Activated CD4-positive, alpha-beta T cell treated with anti-CD3 and anti-CD28 coated beads, Interleukin-2, amount 10 ng/mL, durations not matched to agents 7 days and 5 days (primary cell): ENCODE results near the gene PCIF1. TPM values are rescaled to one million over a fixed set of nuclear protein-coding genes. Genes with fewer than 3 reads are reported as not detected.
A peak's percentile ranks its signal among the peaks of the same experiment; 100 is the strongest.
"Not testable (repeated sequence)": the region's sequence is repeated elsewhere in the genome, so short reads cannot be mapped to it uniquely, and the experiment has no call there.

Source experiments
- CTCF ChIA-PET: fragments of 350-600 bp; sonication (Branson Sonifier 250); formaldehyde crosslinking; loops from one replicate; lab custom pipeline; 2021; ENCODE audit warnings: antibody characterized with exemption; lab: Charles Lee
- POLR2A ChIA-PET: fragments of 350-600 bp; sonication (Branson Sonifier 250); formaldehyde crosslinking; loops from one replicate; lab custom pipeline; 2021; ENCODE audit warnings: antibody characterized with exemption; lab: Charles Lee
- DNase-seq: peaks from one replicate; pipeline ENCODE4 v3.0.0-alpha.2; 2020
- H3K27ac Mint-ChIP-seq: one replicate; pipeline ENCODE4 v1.8.0; 2021; ENCODE audit warnings: mild to moderate bottlenecking, moderate library complexity, mixed read lengths
- H3K27me3 Mint-ChIP-seq: one replicate; pipeline ENCODE4 v1.8.0; 2021; ENCODE audit warnings: mixed read lengths
- H3K36me3 Mint-ChIP-seq: one replicate; pipeline ENCODE4 v1.8.0; 2021; ENCODE audit warnings: low read depth, mixed read lengths
- H3K4me1 Mint-ChIP-seq: one replicate; pipeline ENCODE4 v1.8.0; 2021; ENCODE audit warnings: mixed read lengths
- H3K4me3 Mint-ChIP-seq: one replicate; pipeline ENCODE4 v1.8.0; 2021; ENCODE audit warnings: mild to moderate bottlenecking, moderate library complexity, mixed read lengths
- H3K9me3 Mint-ChIP-seq: one replicate; pipeline ENCODE4 v1.8.0; 2021; ENCODE audit warnings: mixed read lengths
- total RNA-seq, 2 experiments: library from RNA; stranded (reverse); gene quantifications; one replicate each; pipeline ENCODE4 v1.2.3, GENCODE V29; 2021

Gene PCIF1
- total RNA-seq, 2 experiments from 2014 or later: 44.0 to 44.6 TPM

DNA sequence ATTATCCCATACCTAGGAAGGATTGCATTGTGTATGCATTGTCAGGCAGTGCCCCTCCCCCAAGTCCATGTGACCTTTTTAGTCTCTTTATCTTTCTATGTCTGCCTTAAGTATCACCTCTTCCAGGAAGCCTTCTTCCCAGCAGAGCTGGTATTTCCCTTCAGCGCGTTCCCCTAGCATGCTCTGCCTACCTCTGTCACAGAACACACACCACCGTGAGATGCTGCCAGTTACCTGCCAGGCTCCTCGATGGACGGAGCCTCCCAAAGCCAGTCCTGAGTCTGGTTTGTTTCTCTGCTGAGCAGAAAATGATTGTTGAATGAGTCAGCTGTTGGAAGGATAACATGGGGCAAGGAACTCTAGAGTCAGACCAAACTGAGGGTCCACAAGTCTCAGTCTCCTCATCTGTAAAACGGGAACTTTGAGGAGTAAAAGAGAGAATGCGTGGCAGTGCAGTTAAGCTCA, 48.8 kb downstream of the PCIF1 start:
- H3K36me3 Mint-ChIP-seq: no peaks in the 10 kb centered on the region
- H3K9me3 Mint-ChIP-seq: no peaks in the 10 kb centered on the region
- peaks cover 16% of the 10 kb centered on the region for H3K27me3 Mint-ChIP-seq
- DNase-seq: no peak
- no peak overlapping the region for H3K27ac Mint-ChIP-seq
- no peak overlapping the region for H3K4me3 Mint-ChIP-seq
- POLR2A ChIA-PET: interaction anchor here (0.6 kb wide), 1 partner anchor 380 kb away, joined by 3 read pairs; no protein-coding TSS in a partner anchor
- H3K4me1 Mint-ChIP-seq: peaks cover 10% of the 10 kb centered on the region
- CTCF ChIA-PET: interaction anchor here (0.8 to 1.9 kb wide), 4 partner anchors 15 to 39 kb away, joined by 3 to 9 read pairs (median 5); no protein-coding TSS in a partner anchor

DNA sequence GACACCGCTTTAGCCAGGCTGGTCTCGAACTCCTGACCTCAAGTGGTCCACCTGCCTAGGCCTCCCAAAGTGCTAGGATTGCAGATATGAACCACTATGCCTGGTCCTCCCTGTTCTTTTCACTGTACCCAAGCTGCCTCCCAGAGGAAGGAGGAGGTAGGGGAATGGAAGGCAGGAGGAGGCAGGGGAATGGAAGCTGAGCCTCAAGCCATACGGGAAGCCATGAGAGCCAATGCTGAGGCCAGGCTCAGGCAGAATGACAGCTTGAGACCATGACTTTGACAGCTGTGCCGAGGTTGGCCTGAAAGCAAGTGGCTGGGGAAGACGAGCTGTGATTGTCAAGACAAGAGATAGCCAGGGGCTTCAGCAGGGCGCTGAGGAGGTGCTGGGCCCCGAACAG, 51.1 kb downstream of the PCIF1 start:
- DNase-seq: no peak
- Mint-ChIP-seq H3K36me3 (no peaks in the 10 kb centered on the region), H3K4me3 (no peak overlapping the region), H3K9me3 (no peaks in the 10 kb centered on the region), H3K4me1 (peaks cover 10% of the 10 kb centered on the region), H3K27ac (no peak overlapping the region), H3K27me3 (peaks cover 24% of the 10 kb centered on the region)
- POLR2A ChIA-PET: no interaction called here
- CTCF ChIA-PET: interaction anchor here (0.8 to 2.9 kb wide), 4 partner anchors 9 to 27 kb away, joined by 3 to 33 read pairs (median 5); no protein-coding TSS in a partner anchor

DNA sequence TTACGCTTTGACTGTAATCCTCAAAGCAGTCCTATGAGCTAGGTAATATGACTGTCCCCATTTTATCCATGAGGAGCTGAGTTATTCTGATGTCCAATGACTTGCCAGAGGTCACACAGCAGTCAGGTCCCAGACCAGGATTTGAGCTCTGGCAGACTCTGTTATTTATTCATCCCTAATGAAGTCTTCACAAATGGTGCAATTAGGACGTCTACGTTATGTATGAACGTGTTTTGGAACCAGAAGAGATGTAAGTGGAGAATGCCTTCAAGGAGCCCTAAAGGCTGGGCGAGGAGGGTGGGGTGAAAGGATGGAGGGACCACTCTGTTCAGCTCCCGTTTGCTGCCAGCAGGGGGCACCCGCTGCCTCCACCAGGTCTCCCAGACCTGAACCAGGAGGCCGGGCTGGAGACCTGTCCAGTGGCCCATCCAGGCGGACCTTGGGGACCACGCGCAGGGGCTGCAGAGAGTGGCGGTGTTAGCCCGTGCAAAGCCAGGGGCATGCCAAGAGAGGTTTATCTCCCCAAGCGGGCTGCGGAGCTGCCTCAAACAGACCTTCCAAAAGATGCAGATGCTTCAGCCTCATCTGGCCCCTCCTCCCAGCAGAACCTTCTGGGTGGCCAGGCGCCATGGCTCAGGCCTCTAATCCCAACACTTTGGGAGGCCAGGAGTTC, 52.8 kb downstream of the PCIF1 start:
- POLR2A ChIA-PET: no interaction called here
- Mint-ChIP-seq H3K4me3 (no peak overlapping the region), H3K9me3 (no peaks in the 10 kb centered on the region), H3K4me1 (peaks cover 10% of the 10 kb centered on the region), H3K27me3 (peaks cover 24% of the 10 kb centered on the region), H3K27ac (no peak overlapping the region), H3K36me3 (no peaks in the 10 kb centered on the region)
- CTCF ChIA-PET: interaction anchor here (0.7 to 2.9 kb wide), 19 partner anchors 9 to 362 kb away, joined by 3 to 33 read pairs (median 5); no protein-coding TSS in a partner anchor
- DNase-seq: peak; percentile 79

DNA sequence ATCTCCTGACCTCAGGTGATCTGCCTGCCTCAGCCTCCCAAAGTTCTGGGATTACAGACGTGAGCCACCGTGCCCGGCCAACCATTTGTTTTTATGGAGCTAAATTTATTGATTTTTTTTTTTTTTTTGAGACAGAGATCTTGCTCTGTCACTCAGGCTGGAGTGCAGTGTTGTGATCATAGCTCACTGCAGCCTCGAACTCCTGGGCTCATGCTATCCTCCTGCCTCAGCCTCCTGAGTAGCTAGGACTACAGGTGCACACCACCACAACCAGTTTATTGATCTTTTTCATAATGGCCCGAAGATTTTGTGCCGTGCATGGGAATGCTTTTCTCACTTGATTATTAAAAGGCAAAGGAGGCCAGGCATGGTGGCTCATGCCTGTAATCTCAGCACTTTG, 54.3 kb downstream of the PCIF1 start:
- CTCF ChIA-PET: interaction anchor here (1.7 to 2.7 kb wide), 2 partner anchors 11 to 24 kb away, joined by 4 to 30 read pairs; no protein-coding TSS in a partner anchor
- H3K9me3 Mint-ChIP-seq, H3K27ac Mint-ChIP-seq, H3K36me3 Mint-ChIP-seq, POLR2A ChIA-PET, DNase-seq, H3K4me3 Mint-ChIP-seq, H3K4me1 Mint-ChIP-seq: not testable (repeated sequence)
- peaks cover 22% of the 10 kb centered on the region for H3K27me3 Mint-ChIP-seq

- CTCF ChIA-PET: interaction anchor here (1.2 to 1.8 kb wide), 2 partner anchors 22 to 23 kb away, joined by 3 to 4 read pairs; no protein-coding TSS in a partner anchor
- POLR2A ChIA-PET: no interaction called here
- H3K9me3 Mint-ChIP-seq: no peaks in the 10 kb centered on the region
- no peak overlapping the region for H3K4me3 Mint-ChIP-seq
- H3K27me3 Mint-ChIP-seq: peaks cover 19% of the 10 kb centered on the region
- no peak overlapping the region for H3K27ac Mint-ChIP-seq
- DNase-seq: no peak
- H3K4me1 Mint-ChIP-seq: peaks cover 10% of the 10 kb centered on the region
- H3K36me3 Mint-ChIP-seq: no peaks in the 10 kb centered on the region
Observed at GRCh38 chr20:45991616-45992015, 57.1 kb downstream of the PCIF1 start.

DNA sequence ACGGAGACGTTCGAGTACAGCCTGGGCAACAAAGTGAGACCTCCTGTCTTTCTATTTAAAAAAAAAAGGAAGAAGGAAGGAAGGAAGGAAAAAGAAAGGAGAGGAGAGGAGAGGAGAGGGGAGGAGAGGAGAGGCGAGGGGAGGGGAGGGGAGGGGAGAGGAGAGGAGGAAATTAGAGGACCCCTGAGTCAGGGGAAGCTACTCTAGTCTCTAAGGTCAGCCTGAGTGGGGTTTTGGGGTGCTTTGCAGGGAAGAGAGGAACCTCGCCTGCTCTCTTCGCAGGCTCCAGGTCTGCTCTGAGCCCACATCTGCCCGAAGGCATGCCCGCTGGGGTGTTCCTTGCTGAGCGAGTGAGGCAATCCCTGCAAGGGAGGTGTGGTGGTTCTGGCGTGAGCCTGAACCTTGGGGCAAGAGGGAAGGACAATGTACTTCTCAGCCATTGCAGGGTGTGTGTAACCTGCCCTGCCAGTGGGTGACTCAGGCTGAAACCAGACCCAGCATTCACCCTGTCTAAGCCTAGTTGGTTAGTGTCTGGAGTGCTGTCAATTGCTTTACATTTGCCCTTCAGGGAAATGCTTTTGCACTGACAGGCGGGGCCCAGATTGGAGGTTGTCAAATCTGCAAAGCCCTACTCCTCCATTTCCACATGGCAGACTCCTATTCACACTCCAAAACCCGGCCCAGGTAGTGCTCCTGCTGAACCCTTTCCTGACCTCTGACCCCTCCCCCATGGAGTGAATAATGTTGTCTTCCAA, 58.9 kb downstream of the PCIF1 start:
- no peaks in the 10 kb centered on the region for H3K9me3 Mint-ChIP-seq
- CTCF ChIA-PET: interaction anchor here (0.6 kb wide), 2 partner anchors 190 to 557 kb away, joined by 3 to 4 read pairs; no protein-coding TSS in a partner anchor
- no peak for DNase-seq
- no peaks in the 10 kb centered on the region for H3K36me3 Mint-ChIP-seq
- peaks cover 18% of the 10 kb centered on the region for H3K27me3 Mint-ChIP-seq
- H3K4me1 Mint-ChIP-seq: peaks cover 17% of the 10 kb centered on the region
- no peak overlapping the region for H3K4me3 Mint-ChIP-seq
- no peak overlapping the region for H3K27ac Mint-ChIP-seq
- POLR2A ChIA-PET: interaction anchor here (0.6 kb wide), 1 partner anchor 1639 kb away, joined by 3 read pairs; no protein-coding TSS in a partner anchor

DNA sequence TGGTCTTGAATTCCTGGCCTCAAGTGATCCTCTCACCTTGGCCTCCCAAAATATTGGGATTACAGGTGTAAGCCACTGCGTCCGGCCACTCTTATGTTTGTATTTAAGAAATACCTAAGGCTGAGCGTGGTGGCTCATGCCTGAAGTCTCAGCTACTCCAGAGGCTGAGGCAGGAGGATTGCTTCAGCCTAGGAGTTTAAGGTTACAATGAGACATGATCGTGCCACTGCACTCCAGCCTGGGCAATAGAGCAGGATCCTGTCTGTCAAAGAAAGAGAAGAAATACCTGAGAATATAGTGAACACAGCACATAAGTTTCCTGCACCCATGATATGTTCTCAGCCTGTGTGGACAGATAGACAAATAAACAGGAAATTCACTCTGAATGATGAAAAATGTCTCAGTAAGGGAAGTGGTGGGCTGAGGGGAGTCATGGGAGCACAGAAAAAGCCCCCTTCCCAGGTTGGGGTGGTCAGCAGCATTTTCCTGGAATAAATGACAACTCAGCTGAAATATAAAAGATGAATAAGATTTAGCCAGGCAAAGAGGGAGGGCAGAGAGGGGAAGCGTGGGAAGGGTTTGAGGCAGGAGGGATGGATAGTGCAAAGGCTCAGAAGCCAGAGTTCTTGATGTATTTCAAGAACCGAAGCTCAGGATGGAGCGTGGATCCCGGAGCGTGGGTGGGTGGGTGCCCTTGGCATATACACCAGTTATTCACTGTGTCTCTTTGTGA, 60.4 kb downstream of the PCIF1 start:
- no peak overlapping the region for H3K27ac Mint-ChIP-seq
- H3K36me3 Mint-ChIP-seq: no peaks in the 10 kb centered on the region
- H3K27me3 Mint-ChIP-seq: peaks cover 7% of the 10 kb centered on the region
- CTCF ChIA-PET: no interaction called here
- no peak overlapping the region for H3K4me3 Mint-ChIP-seq
- no peaks in the 10 kb centered on the region for H3K9me3 Mint-ChIP-seq
- peaks cover 32% of the 10 kb centered on the region for H3K4me1 Mint-ChIP-seq
- no peak for DNase-seq
- POLR2A ChIA-PET: no interaction called here

DNA sequence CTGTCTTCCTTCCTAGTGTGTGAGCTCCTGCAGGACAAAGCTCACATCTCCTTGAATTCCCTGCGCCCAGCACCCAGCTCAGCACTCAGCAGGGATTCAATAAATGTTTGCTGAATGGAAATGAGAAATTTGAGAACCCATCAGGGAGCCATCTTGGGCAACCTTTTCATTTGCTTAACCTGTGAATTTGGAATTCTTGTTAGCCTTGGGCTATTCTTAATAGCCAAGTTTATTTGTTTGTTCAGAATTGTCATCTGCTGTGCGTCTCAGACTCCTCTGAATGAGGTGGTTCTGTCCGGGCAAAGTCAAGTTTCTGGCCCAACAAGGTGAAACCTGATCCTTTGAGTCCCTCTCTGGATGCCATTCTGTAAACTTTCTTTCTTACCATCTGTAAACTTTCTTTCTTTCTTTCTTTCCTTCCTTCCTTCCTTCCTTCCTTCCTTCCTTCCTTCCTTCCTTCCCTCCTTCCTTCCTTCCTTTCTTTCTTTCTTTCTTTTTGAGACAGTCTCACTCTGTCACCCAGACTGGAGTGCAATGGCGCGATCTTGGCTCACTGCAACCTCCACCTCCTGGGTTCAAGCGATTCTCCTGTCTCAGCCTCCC, 61.1 kb downstream of the PCIF1 start:
- H3K27me3 Mint-ChIP-seq, H3K36me3 Mint-ChIP-seq, H3K9me3 Mint-ChIP-seq, DNase-seq, CTCF ChIA-PET, POLR2A ChIA-PET, H3K27ac Mint-ChIP-seq, H3K4me3 Mint-ChIP-seq: not testable (repeated sequence)
- peaks cover 38% of the 10 kb centered on the region for H3K4me1 Mint-ChIP-seq

DNA sequence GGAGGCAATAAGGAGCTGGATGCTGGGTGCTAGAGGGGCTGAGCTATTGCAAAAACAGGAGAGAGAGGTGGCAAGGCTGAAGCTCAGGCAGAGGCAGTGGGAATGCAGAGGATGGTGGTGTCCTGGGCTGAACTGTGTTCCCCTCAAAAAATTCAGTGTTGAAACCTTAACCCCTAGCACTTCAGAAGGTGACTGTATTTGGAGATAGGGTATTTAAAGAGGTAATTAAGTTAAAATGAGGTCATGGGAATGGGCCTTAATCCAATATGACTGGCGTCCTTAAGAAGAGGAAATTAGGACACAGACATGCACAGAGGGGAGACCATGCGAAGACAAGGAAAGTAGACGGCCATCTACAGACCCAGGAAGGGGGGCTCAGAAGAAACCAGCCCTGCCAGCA, 62.7 kb downstream of the PCIF1 start:
- Mint-ChIP-seq H3K27me3 (peaks cover 6% of the 10 kb centered on the region), H3K36me3 (no peaks in the 10 kb centered on the region), H3K4me3 (no peak overlapping the region), H3K9me3 (no peaks in the 10 kb centered on the region), H3K4me1 (peaks cover 48% of the 10 kb centered on the region), H3K27ac (no peak overlapping the region)
- DNase-seq: no peak
- CTCF ChIA-PET: interaction anchor here (6.8 kb wide), 1 partner anchor 10 kb away, joined by 30 read pairs; no protein-coding TSS in a partner anchor
- POLR2A ChIA-PET: no interaction called here

Other genes starting within 250 kb of the PCIF1 start
- not detected for gene WFDC13, start 232.6 kb upstream of the PCIF1 start, total RNA-seq
- not detected for gene WFDC10B, start 229.7 kb upstream of the PCIF1 start, total RNA-seq
- not detected for gene SPINT4, start 212.3 kb upstream of the PCIF1 start, total RNA-seq
- not detected for gene WFDC3, start 142.8 kb upstream of the PCIF1 start, total RNA-seq
- 10 to 100 TPM; 32.0 to 33.5 TPM for gene DNTTIP1, start 142.7 kb upstream of the PCIF1 start, total RNA-seq
- 100 to 1,000 TPM; 232 to 244 TPM for gene UBE2C, start 122.0 kb upstream of the PCIF1 start, total RNA-seq
- not detected for gene TNNC2, start 107.4 kb upstream of the PCIF1 start, total RNA-seq
- under 1 TPM; 0.72 to 0.87 TPM for gene SNX21, start 100.9 kb upstream of the PCIF1 start, total RNA-seq
- 10 to 100 TPM; 35.0 to 35.6 TPM for gene ACOT8, start 77.3 kb upstream of the PCIF1 start, total RNA-seq
- 1 to 10 TPM; 6.2 to 6.4 TPM for gene ZSWIM3, start 77.1 kb upstream of the PCIF1 start, total RNA-seq
- gene ZSWIM1, start 53.5 kb upstream of the PCIF1 start, total RNA-seq: 10 to 100 TPM in 1 of 2 experiments, 1 to 10 TPM in 1; 9.8 to 11.5 TPM
- gene SPATA25, start 47.1 kb upstream of the PCIF1 start, total RNA-seq: under 1 TPM; 0.56 to 0.84 TPM
- 1 to 10 TPM; 2.6 TPM for gene NEURL2, start 43.5 kb upstream of the PCIF1 start, total RNA-seq
- 10 to 100 TPM; 64.9 to 76.3 TPM for gene CTSA, start 43.3 kb upstream of the PCIF1 start, total RNA-seq
- gene PLTP, start 22.5 kb upstream of the PCIF1 start, total RNA-seq: under 1 TPM; 0.81 to 0.82 TPM
- 10 to 100 TPM; 40.4 to 41.2 TPM for gene ZNF335, start 37.5 kb downstream of the PCIF1 start, total RNA-seq
- not detected for gene MMP9, start 74.2 kb downstream of the PCIF1 start, total RNA-seq
- gene SLC12A5, start 94.5 kb downstream of the PCIF1 start, total RNA-seq: under 1 TPM; 0.42 to 0.87 TPM
- gene NCOA5, start 155.3 kb downstream of the PCIF1 start, total RNA-seq: 10 to 100 TPM; 30.9 to 35.0 TPM
- gene CD40, start 183.6 kb downstream of the PCIF1 start, total RNA-seq: 1 to 10 TPM; 1.1 to 1.5 TPM